HG02981 (cell line): ENCODE data around the gene TMPRSS11E.
"Not testable (repeated sequence)": the region's sequence is repeated elsewhere in the genome, so short reads cannot be mapped to it uniquely, and the experiment has no call there.

Experiments
- ATAC-seq: cut with Tn5 transposase; IDR thresholded peaks from one replicate; pipeline ENCODE4 v1.9.1; 2021; ENCODE audit warnings: mild to moderate bottlenecking, moderate library complexity; ENCODE audit not compliant: unreplicated experiment

The TMPRSS11E gene

GRCh38 chr4:68461790-68462189, 14.5 kb downstream of the TMPRSS11E start:
- no peak for ATAC-seq

- no peak for ATAC-seq
Observed at GRCh38 chr4:68462691-68463090, 15.4 kb downstream of the TMPRSS11E start.

- ATAC-seq = no peak
Observed at GRCh38 chr4:68463796-68464195, 16.5 kb downstream of the TMPRSS11E start.

GRCh38 chr4:68465058-68465457, 17.8 kb downstream of the TMPRSS11E start:
- no peak for ATAC-seq

GRCh38 chr4:68466185-68466584, 18.9 kb downstream of the TMPRSS11E start:
- no peak for ATAC-seq

- no peak for ATAC-seq
Observed at GRCh38 chr4:68466751-68467150, 19.5 kb downstream of the TMPRSS11E start.

- ATAC-seq = peak; percentile 53
Observed at GRCh38 chr4:68469482-68469881, 22.2 kb downstream of the TMPRSS11E start.

GRCh38 chr4:68476191-68476590, 28.9 kb downstream of the TMPRSS11E start:
- ATAC-seq = no peak

GRCh38 chr4:68489338-68489737, 42.1 kb downstream of the TMPRSS11E start:
- no peak for ATAC-seq

GRCh38 chr4:68490826-68491457, 43.7 kb downstream of the TMPRSS11E start:
- no peak for ATAC-seq

- no peak for ATAC-seq
Observed at GRCh38 chr4:68494688-68495087, 47.4 kb downstream of the TMPRSS11E start.

- ATAC-seq = peak; percentile 97
Observed at GRCh38 chr4:68498413-68499007, 51.2 kb downstream of the TMPRSS11E start.

GRCh38 chr4:68499021-68499420, 51.8 kb downstream of the TMPRSS11E start:
- ATAC-seq = no peak

- ATAC-seq = not testable (repeated sequence)
Observed at GRCh38 chr4:68503462-68503861, 56.2 kb downstream of the TMPRSS11E start.

GRCh38 chr4:68504836-68505235, 57.6 kb downstream of the TMPRSS11E start:
- ATAC-seq = not testable (repeated sequence)

- ATAC-seq = not testable (repeated sequence)
Observed at GRCh38 chr4:68505452-68505851, 58.2 kb downstream of the TMPRSS11E start.

- no peak for ATAC-seq
Observed at GRCh38 chr4:68518889-68519288, 71.6 kb downstream of the TMPRSS11E start.

- no peak for ATAC-seq
Observed at GRCh38 chr4:68520985-68521384, 73.7 kb downstream of the TMPRSS11E start.

- ATAC-seq = not testable (repeated sequence)
Observed at GRCh38 chr4:68522232-68522631, 75.0 kb downstream of the TMPRSS11E start.

GRCh38 chr4:68535974-68536373, 88.7 kb downstream of the TMPRSS11E start:
- no peak for ATAC-seq

GRCh38 chr4:68536375-68536774, 89.1 kb downstream of the TMPRSS11E start:
- ATAC-seq = no peak

GRCh38 chr4:68542742-68543141, 95.5 kb downstream of the TMPRSS11E start:
- ATAC-seq = not testable (repeated sequence)
